Astrocyte (in vitro differentiated cells and primary cell): ENCODE results near the gene SPATA16.

Experiments used
- EZH2 ChIP-seq: IDR thresholded peaks from 2 replicates; pipeline ENCODE4 v1.6.1; 2012; ENCODE audit warnings: mild to moderate bottlenecking, low read length, inconsistent platforms; ENCODE audit not compliant: insufficient read depth
- TF ChIP-seq, protein P1 (sequence below): IDR thresholded peaks from 2 replicates; pipeline ENCODE4 v1.5.1; 2011; ENCODE audit warnings: low read depth, mild to moderate bottlenecking, inconsistent platforms, low read length, moderate library complexity; ENCODE audit not compliant: insufficient read depth

DNA sequence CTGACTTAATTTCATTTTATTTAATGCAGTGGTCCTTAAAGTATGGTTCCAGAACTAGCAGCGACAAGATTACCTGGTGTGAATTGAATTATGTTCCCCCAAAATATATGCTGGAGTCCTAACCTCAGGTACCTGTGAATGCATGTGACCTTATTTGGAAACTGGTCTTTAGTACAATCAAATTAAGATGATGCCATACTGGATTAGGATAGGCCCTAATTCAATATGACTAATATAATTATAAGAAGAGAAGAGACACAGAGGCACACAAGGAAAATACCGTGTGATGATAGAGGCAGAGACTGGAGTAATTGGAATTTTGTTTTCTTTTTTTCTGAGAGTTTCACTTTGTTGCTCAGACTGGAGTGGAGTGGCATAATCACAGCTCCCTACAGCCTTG is 12.6 kb upstream of the SPATA16 start:
- TF ChIP-seq, protein P1, sequence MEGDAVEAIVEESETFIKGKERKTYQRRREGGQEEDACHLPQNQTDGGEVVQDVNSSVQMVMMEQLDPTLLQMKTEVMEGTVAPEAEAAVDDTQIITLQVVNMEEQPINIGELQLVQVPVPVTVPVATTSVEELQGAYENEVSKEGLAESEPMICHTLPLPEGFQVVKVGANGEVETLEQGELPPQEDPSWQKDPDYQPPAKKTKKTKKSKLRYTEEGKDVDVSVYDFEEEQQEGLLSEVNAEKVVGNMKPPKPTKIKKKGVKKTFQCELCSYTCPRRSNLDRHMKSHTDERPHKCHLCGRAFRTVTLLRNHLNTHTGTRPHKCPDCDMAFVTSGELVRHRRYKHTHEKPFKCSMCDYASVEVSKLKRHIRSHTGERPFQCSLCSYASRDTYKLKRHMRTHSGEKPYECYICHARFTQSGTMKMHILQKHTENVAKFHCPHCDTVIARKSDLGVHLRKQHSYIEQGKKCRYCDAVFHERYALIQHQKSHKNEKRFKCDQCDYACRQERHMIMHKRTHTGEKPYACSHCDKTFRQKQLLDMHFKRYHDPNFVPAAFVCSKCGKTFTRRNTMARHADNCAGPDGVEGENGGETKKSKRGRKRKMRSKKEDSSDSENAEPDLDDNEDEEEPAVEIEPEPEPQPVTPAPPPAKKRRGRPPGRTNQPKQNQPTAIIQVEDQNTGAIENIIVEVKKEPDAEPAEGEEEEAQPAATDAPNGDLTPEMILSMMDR, result no peak
- TF ChIP-seq EZH2, result no peak
